Measurements from ENCODE around the gene GTF3C1. TPM values are rescaled to one million over a fixed set of nuclear protein-coding genes. Genes with fewer than 3 reads are reported as not detected.
"Not testable (repeated sequence)": the region's sequence is repeated elsewhere in the genome, so short reads cannot be mapped to it uniquely, and the experiment has no call there.

GTF3C1 gene
- total RNA-seq, 2 donors from 2014 or later = 45.8 to 48.8 TPM

DNA sequence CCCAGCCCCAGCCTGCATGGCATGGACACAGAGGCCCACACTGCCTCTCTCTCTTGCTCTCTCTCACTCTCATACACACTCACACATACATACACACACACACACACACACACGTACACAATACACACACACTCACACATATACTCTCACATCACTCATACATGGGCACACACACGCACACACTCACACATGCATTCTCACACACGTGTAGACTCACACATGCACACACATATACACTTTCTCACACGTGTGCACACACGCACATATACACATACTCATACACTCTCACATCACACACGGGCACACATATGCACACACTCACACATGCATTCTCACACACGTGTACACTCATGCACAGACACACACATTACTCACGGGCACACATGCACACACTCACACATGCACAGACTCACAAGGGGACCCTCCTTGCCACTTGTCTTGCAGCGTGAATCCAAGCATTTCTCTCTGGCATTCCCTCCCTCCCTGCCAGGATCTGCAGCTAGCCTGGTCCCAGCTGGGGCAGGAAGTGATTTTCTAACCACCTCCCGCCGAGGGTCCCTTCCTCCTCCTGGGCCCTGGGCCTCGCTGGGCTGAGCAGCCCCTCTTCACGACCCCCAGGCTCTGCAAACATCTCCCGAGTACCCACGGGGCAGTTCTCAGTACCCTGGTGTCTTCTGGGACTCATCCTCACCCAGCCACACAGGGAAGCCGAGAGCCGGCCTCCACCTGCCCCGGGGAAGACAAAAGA, 110.3 kb downstream of the GTF3C1 start:
- intact Hi-C loops (cut with DNase I, micrococcal nuclease) = no loop called here
- DNase-seq (no peak), ATAC-seq (no peak)

DNA sequence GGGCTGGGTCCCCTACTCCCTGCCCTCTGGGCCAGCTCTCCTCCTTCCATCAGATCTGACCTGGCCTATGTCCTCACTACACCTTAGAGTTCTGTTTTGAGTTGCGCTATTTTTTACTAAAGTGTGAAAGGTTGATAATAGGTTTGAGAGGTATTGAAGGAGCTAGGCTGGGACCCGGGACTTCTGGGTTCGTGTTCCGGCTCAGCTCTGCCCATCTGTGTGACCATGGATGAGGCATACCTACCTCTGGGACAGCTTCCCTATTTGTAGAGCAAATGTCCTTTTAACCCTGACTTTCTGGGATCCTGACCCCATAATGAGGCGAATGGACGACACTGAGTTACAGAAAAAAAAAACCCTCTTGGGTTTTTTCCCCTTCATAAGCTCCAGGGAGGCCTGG, 111.8 kb downstream of the GTF3C1 start:
- ATAC-seq = no peak
- no peak for DNase-seq
- intact Hi-C loops (cut with DNase I, micrococcal nuclease) = no loop called here

DNA sequence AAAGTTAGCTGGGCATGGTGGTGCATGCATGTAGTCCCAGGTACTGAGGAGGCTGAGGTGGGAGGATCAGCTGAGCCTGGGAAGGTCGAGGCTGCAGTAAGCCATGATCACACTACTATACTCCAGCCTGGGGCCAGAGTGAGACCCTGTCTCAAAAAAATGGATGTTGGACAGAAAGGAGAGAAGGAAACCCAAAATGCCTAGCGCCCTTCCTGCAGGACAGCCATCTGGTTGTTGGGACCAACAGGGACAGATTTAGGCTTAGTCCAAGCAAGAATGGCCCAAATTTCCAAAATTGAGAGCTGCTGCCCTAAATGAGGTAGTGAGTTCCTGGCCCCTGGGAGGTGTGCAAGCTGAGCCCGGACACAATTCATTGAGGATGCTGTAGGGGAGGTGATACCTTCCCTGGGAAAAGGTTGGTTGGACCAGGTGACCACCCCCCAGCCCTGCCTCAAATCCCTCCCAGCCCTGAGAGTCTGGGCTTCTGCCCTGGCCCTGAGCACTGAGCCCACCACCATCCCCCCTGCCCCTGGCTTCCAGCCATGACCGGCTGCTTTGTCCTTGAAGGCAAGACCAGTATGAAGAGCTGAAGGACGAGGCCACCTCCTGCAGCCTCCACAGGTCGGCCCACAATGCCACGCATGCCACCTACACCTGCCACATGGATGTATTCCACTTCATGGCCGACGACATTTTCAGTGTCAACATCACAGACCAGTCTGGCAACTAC, 112.6 kb downstream of the GTF3C1 start:
- intact Hi-C loops (cut with DNase I, micrococcal nuclease) = no loop called here
- ATAC-seq = no peak
- no peak for DNase-seq

DNA sequence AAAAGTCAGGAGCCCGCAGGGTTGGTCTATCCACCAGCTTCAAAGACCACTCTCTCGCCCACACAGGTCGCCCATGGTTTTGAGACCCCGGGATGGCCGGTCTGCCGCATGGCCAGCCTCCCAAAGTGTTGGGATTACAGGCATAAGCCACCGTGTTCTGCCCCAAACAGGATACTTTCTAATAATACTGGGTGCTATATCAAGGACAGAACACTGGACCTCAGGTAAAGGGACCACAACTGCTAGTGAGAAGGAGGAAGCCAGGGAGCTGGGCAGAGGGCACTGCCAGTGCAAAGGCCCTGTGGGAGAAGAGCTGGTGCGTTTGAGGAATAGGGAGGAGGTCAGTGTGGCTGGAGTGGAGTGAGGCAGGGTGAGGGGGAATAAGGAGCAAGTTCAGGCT, 113.6 kb downstream of the GTF3C1 start:
- ATAC-seq (no peak), DNase-seq (no peak)
- intact Hi-C loops (cut with DNase I, micrococcal nuclease) = no loop called here

DNA sequence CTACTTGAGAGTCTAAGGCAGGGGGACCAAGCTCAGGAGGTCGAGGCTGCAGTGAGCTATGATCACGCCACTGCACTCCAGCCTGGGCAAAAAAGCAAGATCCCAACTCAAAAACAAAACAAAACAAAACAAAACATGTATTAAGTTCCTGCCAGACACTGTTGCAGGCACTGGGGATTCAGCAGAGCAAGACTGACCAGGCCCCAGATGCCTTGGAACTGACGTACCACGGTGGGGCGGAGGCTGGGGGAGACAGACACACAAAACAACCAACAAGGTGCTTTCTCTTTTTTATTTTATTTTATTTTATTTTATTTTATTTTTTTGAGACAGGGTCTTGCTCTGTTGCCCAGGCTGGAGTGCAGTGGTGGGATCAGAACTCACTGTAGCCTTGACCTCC, 114.6 kb downstream of the GTF3C1 start:
- intact Hi-C loops (cut with DNase I, micrococcal nuclease); DNase-seq: not testable (repeated sequence)

DNA sequence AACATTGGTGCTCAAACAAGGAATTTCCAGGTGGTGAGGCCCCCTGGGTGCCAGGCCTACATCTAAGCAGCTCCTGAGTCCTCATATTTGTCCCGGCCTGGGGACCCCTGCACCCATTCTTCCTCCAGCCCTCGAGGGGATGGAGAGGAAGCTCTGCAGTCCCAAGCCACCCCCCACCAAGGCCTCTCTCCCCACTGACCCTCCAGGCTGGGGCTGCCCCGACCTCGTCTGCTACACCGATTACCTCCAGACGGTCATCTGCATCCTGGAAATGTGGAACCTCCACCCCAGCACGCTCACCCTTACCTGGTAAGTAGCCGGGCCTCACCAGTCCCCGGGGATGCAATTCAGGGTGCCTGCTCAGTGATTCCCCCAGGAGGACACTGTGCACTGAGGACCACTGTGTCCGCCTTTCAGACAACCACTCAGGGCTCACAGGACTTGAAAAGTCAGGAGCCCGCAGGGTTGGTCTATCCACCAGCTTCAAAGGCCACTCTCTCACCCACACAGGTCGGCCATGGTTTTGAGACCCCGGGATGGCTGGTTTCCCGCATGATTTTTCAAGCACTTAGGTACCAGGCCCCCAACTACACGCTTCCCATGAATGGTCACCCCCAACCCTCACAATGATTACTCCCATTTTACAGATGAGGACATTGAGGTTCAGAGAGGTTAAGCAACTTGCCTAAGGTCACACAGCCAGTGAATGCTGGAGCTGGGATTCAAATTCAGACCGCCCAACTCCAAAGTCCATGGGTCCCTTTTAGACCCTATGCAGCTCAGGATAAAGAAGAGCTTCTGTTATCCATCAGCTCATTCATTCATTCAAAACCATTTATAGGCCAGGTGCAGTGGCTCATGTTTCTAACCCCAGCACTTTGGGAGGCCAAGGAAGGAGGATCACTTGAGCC, 115.3 kb downstream of the GTF3C1 start:
- no peak for DNase-seq
- no peak for ATAC-seq
- intact Hi-C loops (cut with DNase I, micrococcal nuclease) = no loop called here

More for the DNA sequence above, 114.6 kb downstream of the GTF3C1 start:
- ATAC-seq = not testable (repeated sequence)

DNA sequence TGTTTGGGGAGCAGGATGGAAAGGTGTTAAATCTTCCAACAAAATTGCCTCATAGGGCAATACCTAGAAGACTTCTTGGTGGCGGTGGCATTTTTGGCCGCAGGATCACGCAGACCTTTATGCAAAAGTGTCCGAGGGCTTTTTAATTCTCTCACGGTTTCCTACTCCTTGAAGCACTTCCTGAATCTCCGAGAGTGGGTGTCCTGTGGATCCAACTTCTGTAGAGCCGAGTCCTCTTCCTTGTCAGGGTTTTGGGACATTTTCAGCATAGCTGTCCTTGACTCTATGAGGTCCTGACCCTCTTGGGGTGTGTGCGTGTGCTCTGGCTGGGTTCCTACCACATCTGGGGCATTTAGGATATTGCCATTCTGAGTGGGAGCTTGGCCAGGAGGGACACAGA, 116.1 kb downstream of the GTF3C1 start:
- intact Hi-C loops (cut with DNase I, micrococcal nuclease) = no loop called here
- no peak for DNase-seq
- no peak for ATAC-seq

DNA sequence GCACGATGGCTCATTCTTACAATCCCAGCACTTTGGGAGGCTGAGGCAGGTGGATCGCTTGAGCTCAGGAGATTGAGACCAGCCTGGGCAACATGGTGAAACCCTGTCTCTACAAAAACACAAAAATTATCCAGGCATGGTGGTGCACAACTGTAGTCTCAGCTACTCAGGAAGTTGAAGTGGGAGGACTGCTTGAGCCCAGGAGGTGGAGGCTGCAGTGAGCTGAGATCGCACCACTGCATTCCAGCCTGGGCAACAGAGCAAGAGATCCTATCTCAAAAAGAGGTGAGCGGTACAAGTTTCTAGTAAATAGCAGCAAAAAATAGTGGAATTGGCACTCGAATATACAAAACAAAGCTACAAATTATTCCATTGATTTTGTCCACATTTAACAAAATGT, 116.5 kb downstream of the GTF3C1 start:
- ATAC-seq; DNase-seq; intact Hi-C loops (cut with DNase I, micrococcal nuclease): not testable (repeated sequence)

DNA sequence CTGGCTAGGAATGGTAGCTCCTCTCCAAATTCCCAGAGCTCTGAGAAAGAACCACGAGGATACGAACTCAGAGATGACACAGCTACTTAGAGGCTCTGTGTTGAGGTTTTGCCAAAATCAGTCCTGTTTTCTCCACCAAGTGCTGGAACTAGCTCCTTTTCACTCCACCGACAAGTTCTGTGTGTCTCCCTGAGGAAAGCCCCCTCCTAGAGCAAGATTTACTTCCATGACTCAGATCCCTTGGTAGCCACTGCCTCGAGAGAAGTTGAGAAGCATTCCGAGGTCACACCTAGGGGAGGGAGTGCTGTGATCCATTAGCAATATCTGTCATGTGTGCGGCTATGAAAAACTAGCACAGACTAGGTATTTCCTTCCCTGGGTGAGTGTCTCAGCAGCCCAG, 117.2 kb downstream of the GTF3C1 start:
- no peak for ATAC-seq
- intact Hi-C loops (cut with DNase I, micrococcal nuclease) = no loop called here
- DNase-seq = no peak

DNA sequence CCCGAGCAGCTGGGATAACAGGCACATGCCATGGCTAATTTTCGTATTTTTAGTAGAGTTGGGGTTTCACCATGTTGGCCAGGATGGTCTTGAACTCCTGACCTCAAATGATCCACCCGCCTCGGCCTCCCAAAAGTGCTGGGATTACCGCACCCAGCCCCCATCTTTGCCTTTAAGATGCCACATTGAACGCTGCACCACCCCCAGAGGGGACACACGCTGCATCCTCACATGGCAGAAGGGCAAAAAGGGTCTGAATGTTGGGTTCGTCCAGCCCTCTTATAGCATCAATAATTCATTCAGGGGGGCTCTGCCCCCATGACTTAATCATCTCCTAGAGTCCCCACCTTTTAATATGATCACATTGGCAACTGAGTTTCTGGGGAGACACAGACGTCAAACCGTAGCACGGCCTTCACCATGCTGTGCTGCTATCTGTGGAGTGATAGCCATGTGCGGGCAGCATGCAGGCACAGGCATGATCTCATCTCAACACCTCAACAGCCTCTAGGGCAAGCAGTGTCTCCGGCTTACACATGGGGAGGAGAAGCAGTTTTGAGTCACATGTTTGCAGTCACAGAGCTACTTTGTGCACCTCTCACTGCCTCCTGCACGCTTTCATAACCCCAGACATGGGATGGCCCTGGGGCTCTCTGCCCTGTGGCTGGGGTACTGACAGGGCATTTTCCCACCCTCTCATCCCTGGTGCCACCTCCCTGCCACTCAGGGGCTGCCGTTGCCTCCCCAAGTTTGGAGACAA, 117.8 kb downstream of the GTF3C1 start:
- ATAC-seq = no peak
- no peak for DNase-seq
- intact Hi-C loops (cut with DNase I, micrococcal nuclease) = no loop called here

DNA sequence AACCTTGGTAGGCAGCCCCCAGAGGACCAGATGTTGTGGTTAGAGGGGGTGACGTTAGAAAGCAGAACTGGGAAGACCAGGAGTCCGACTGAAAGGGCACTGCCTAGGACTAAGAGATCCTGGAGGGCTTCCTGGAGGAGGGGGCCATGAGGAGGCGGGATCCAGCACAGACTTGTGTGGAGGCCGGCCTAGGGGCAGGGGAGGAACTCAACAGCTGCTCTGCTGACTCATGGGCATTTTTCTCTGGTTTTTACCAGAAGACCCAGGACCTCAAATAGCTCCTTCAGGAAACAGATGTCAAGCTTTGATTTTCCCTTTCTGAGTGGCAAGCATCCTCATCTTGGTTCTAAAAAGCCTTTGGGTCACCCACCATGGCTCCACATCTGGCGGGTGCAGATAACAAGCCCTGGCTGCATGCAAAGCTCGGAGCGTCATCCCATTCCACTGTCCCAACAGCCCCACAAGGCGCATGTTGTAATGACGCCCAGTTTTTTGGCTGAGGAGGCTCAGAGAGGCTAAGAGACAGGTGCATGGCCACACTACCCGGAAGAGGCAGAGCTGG, 118.7 kb downstream of the GTF3C1 start:
- intact Hi-C loops (cut with DNase I, micrococcal nuclease) = no loop called here
- ATAC-seq (no peak), DNase-seq (no peak)

DNA sequence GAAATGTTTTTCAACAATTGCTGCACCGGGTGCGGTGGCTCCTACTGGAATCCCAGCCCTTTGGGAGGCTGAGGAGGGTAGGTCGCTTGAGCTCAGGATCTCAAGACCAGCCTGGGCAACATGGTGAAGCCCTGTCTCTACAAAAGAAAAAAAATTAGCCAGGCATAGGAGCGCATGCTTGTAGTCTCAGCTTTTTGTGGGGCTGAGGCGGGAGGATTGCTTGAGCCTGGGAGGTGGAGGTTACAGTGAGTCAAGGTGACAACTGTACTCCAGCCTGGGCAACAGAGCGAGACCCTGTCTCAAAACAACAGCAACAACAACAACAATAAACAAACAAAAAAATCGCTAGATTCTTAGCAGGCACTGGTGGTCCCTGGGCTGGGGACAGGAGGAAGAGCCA, 119.2 kb downstream of the GTF3C1 start:
- no peak for ATAC-seq
- intact Hi-C loops (cut with DNase I, micrococcal nuclease) = no loop called here
- no peak for DNase-seq

DNA sequence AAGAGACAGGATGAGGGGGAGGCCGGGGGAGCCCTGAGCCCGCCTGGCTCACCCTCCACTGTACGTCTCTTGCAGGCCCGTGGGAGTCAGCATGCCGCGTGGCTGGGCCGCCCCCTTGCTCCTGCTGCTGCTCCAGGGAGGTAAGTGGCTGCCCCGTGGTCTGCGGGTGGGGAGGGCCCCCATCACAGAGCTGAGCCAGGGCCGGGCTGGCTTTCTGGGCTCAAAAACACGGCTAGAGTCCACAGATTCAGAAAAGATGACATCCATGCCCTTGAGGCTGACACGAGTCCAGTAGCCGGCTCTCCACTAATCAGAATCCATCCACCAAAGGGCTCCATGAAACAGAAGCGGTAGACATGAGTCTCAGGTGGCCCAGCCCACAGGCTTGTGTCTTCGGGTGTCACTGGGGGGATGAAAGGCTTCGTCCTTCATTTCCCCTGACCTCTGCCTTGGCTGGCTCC, 119.7 kb downstream of the GTF3C1 start:
- intact Hi-C loops (cut with DNase I, micrococcal nuclease) = no loop called here
- DNase-seq (no peak), ATAC-seq (no peak)

DNA sequence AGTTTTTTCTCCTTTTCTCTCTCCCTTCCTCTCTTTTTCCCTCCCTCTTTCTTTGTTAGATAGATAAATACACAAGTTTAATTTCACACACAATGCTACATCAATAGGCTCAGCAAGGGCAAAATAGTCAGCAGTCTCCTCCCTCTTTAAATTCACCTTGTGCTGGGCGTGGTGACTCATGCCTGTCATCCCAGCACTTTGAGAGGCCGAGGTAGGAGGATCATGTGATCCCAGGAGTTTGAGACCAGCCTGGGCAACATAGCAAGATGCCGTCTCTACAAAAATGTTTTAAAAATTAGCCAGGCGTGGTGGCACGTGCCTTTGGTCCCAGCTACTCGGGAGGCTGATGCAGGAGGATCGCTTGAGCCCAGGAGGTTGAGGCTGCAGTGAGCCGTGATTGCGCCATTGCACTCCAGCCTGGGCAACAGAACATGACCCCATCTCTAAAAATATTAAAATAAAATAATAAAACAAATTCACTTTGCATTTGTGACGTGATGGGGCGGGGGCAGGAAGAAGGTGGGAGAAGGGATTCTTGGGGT, 120.3 kb downstream of the GTF3C1 start:
- ATAC-seq (no peak), DNase-seq (no peak)
- intact Hi-C loops (cut with DNase I, micrococcal nuclease) = no loop called here

DNA sequence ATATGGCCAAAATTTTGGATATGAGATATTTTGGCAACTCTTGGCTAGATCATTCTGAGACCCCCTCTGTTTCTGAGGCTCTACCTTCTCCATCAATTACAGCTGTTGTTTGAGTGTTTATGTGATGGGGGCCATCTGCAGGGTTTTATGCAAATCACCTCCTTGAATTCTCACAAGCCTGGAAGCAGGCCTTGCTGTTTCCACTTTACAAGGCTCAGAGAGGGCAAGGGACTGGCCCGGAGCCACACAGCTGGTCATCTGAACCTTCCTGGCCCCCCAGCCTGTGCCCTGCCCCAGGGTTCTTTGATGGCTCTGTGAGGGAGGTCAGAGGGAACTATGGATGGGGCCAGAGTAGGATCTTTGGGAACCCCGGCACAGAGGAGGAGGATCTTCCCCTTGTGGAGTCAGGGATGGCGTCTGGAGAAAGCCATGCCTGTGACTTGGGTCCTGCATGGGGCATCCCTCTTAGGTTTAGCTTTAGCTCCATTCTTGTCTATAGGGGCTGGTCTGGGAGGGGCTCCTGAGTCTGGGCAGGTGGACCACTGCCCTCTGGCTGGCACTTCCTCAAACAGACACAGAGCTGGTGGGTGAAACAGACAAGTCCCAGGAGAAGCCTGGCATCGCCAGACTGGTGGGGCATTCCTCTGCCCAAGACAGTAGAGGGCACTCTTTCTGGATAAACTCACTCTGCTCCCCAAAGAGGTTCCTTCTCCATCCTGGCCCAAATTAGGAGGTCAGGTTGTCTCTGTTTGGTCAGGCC, 121.5 kb downstream of the GTF3C1 start:
- intact Hi-C loops (cut with DNase I, micrococcal nuclease) = no loop called here
- DNase-seq (no peak), ATAC-seq (no peak)

DNA sequence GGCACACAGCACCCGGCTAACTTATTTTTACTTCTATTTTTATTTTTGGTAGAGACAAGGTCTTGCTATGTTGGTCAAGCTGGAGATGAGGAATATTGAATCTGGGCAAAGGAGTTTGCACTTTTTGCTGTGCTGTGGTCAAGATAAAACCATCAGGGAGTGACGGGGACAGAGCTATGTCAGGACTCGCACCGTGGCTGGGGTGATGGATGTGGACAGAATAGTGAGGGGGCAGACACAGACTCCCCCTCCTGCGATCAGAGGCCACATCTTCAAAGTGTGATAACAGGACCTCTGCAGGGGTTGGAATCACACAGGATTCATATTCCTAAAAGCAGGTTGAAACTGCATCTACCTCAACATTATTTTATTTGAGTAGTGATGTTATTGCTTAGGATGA, 122.2 kb downstream of the GTF3C1 start:
- no peak for ATAC-seq
- no peak for DNase-seq
- intact Hi-C loops (cut with DNase I, micrococcal nuclease) = no loop called here

Data from left colon (tissue), 2 donors.